Left colon (tissue), 2 donors: ENCODE data around the gene PRKCE. TPM values are rescaled to one million over a fixed set of nuclear protein-coding genes. Genes with fewer than 3 reads are reported as not detected.

ENCODE experiments used
- ATAC-seq: fragments of 200-7000 bp; cut with Tn5 transposase; one replicate; pipeline ENCODE4 v1.9.1; 2020; ENCODE audit warnings: mild to moderate bottlenecking, moderate library complexity
- DNase-seq, 2 donors: peaks; one replicate each; pipeline ENCODE4 v3.0.0-alpha.2; 2020
- intact Hi-C, 2 donors: fragments of 100-400 bp; cut with DNase I in 1 of 2; cut with micrococcal nuclease in 1 of 2; formaldehyde crosslinking; loops; one replicate each; pipeline versions ENCODE4 v1.11.2 to v1.14.0; 2022; cut with DNase I, micrococcal nuclease
- total RNA-seq, 2 donors: library from RNA; stranded (reverse); fragmentation: NEBNext Ultra II Directional; extraction: Animal tissue kit (Norgen Biotek cat#: 25700); gene quantifications; one replicate each; pipeline ENCODE4 v1.2.1, GENCODE V29; 2021
- donor health status: DM: no; HTN: no; CAD: no.
- donor health status: DM: yes; HTN: yes; CAD: no.

The PRKCE gene
- total RNA-seq, 2 donors from 2014 or later = 22.2 to 29.2 TPM

DNA sequence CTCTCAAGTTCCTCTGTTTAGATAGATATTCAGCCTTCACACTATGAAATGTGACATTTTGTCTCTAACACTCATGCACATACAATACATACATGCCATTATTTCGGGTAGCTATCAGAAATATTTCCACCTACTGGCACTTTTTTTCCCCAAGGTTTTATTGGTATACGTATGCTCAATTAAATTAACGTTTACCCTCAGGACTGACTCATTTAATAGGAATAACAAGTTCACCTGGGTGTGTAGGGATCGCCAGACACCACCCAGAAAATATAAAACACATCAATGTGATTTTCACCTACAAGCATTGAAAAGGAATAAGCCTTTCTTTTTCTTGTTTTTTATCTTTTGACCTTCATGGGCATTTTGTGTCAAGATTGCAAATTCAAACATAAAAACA is 507.2 kb downstream of the PRKCE start:
- DNase-seq = no peak
- intact Hi-C loops = no loop called here
- peak; percentile 74 for ATAC-seq

DNA sequence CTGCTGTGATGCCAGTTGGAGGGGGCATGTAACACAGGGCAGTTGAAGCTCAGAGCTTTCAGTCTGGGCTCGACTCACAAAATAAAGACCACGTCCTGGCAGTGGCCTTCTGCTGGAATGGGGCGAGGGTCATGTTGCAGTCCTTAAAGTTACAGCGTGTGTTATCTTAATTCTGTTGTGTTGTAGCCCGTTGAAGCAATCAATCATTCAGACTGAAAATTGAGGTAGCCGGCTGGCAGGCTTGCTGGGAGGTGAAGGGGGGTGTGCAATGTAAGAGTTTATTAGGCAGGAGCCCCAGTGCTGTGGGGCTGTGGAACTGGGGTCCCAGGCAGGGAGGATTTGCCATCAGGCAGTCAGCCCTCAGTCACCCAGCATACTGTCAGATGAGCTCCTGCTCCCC is 508.9 kb downstream of the PRKCE start:
- intact Hi-C loops = no loop called here
- no peak for ATAC-seq
- no peak for DNase-seq

DNA sequence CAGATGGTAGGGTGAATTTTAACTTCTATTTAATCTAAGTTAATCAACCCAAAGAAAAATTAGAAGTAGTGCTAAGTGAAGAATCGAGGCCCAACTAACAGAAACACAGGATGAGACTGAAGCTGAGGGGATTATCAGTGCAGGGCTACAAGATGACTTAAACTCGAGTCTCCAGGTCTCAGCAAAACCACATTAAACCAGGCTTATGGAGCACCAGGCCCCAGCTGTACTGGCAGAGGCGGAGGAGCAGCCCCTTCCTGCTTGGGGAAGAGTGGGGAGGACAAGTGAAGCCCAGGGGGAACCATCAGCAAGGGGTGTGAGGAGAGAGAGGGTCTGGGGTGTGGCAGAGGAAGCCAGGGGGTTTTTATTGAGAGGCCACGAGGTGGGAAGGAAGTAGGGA is 509.8 kb downstream of the PRKCE start:
- ATAC-seq = no peak
- DNase-seq = no peak
- intact Hi-C loops = no loop called here

DNA sequence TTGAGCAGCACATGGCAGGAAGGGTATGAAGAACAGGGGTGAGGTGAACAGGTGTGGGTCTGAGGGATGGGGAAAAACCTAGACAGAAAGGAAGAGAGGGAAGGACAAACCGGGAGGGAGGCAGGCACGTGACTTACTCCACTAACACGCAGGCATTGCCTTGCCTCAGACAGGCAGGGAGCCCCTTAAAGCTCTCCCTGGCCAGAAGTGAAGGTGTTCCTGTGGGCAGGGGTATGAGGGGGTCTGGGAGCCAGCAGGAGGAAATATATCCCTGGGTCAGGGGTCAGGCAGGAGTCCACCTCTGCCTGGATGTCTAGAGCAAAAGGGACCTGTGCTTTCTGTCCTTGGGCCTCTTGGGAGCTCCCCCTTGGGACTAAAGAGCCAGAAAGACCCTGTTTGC is 510.4 kb downstream of the PRKCE start:
- intact Hi-C loops = no loop called here
- DNase-seq (no peak), ATAC-seq (no peak)

DNA sequence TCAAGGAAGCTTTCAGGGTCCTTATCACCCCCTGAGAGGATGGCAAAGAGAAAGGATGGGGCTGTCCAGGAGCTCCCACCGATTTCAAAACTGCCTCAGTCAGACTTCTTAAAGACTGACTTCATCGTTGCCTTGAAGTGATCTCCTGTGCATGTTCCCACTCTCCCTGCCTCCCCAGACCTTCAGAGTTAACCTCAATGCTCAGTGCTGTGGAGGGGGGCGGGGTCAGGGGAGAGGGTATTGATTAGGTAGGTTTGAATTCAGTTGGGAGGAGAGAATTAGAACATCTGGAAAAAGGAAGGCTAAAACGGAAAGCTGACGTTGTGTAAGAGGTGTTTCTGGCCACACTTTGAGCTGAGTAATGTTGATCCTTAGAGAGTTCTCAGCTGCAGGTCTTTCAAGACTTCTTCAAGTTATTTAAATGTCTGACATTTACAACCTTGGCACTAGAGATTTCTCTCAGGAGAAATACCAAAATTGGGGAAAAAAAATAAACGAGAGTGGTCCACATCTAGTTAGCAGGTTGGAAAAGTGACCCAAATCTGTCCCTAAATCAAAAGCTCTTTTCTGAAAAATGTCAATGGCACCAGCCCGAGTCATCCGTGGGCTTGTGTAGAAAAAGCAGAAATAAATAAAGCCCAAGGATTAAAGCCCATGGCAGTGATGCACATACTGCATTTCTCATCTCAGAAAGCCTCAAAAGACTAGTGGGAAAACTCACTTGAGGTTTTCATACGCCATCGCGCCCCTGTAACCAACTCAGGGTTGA is 511.0 kb downstream of the PRKCE start:
- intact Hi-C loops = no loop called here
- DNase-seq (no peak), ATAC-seq (no peak)

DNA sequence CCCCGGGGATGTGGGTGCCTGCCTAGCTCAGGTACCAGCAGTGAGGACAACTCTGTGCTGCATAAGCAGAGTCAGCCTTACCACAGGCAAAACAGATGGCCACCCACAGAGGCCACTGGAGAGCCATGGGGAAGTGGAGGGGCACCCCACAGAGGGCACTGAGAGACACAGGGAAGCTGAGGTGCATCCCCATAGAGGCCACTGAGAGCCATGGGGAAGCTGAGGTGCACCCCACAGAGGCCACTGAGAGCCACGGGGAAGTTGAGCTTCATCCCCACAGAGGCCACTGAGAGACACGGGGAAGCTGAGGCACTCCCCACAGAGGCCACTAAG is 511.6 kb downstream of the PRKCE start:
- ATAC-seq (no peak), DNase-seq (no peak)
- intact Hi-C loops = no loop called here

DNA sequence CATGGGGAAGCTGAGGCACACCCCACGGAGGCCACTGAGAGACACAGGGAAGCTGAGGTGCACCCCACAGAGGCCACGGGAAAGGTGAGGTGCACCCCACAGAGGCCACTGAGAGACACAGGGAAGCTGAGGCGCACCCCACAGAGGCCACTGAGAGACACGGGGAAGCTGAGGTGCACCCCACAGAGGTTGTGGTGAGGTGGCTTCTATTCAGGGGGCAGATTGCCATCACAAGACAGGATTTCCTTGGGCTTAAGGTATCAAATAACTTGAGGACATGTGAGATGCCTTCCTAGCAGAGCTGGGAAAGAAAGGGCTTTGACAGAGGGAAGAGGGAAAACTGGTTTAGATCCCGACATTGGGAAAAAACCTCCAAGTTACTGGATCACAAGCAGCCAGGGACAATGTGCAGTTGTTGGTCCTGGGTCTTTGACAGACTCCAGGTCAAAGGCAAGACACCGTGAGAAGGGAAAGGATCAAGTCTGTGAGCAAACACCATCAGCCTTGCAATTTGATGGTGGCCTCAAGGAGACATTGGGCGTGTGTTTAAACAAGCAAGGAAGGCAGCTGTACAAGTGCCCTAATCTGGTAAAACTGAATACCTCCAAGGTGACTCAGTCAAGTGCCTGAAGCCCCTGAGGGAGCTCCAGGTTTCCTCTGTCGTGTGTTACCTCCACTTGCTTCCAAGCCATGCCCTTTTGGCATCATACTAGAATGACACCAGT is 512.5 kb downstream of the PRKCE start:
- intact Hi-C loops = no loop called here
- ATAC-seq = peak; percentile 88
- no peak for DNase-seq

DNA sequence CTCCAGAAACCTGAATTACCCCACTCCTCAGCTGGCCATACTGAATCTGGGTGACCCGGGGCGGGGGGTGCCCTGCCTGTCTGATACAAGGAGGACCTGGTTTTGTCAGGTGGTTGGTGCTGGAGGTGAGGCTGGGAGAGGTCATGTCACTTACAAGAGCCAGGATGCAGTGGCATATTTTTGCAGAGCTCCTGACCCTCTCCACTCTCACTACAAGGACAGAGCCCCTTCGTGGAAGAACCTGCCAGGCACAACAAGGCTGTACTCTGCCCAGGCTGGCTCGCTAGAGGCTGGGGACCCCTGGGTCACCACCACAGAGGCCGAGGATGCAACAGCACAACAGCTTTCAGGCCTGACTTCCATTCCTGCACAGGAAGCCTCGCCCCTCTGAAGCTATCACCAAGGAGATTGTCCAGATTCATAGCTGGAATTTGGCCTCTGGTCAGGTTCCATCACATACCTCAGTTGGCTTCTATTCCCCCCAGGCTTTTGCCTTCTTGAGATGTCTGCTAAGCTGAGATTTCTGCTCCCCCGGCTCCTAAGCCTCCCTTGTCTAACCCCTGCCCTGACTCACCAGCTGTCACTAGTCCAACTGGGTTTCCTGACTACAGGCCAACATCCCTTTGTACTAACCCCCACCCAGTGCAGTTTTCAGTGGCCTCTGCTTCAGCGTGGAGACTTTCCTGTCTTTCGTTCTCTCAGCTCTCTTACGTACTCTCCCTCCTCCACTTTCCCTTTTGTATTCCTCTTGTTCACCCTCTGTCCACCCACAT is 513.2 kb downstream of the PRKCE start:
- ATAC-seq = peak; percentile 59
- intact Hi-C loops = no loop called here
- peak; percentile 53 to 61 for DNase-seq

DNA sequence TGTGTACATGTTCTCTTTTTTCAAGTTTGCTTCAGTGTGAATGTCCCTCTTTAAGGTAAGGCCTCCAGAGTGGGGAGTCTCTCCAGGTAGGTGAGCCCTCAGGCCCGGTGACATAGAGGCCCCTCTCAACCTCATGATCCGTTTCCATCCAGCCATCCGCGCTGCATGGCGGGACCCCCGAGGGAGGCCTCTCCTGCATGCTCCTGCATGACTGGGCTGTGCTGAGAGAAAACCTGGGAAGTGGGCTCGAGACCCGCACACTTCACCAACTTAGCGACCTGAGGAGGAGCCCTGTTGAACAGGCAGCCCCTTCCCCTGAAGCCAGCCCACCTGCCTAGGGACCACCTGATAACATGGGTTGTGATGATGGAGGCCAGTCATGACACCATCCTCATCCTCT is 514.4 kb downstream of the PRKCE start:
- intact Hi-C loops = no loop called here
- no peak for DNase-seq
- no peak for ATAC-seq

DNA sequence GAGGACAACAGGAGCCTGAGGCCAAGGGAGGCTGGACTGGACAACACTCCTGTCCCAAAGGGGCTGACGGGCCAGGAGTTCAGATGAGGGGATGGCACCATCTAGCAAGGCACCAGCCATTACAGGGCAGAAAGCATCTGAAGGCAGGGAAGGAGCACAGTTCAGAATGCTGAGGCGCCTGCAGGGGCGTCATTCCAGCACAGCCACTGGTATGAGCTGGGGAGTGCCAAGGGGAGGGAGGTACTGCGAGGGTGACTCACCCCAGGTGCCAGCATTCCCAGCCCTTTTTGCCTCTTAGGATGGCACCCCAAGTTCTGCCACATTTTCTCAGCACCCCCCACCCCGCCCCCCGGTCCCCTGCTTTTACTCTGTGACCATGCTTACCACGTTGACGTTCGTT is 515.9 kb downstream of the PRKCE start:
- intact Hi-C loops = no loop called here
- DNase-seq (no peak), ATAC-seq (no peak)

DNA sequence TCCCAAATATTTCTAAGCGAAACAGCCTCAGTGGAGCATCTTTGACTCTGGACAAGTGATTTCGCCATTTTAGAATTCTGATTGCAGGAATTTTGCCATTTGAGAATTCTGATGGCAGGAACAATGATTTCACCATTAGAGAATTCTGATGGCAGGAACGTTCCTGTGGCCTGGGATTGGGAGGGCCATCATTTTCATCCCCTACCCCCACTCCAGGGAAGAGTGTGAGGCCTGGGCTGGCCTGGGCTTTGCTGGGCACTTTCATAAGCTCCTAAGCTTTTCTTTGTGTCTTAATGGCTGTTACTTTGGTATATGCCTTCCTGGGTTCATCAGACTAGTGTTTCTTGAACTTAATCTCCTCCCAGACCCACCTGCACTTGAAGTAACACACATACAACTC is 516.4 kb downstream of the PRKCE start:
- DNase-seq (no peak), ATAC-seq (no peak)
- intact Hi-C loops = no loop called here

DNA sequence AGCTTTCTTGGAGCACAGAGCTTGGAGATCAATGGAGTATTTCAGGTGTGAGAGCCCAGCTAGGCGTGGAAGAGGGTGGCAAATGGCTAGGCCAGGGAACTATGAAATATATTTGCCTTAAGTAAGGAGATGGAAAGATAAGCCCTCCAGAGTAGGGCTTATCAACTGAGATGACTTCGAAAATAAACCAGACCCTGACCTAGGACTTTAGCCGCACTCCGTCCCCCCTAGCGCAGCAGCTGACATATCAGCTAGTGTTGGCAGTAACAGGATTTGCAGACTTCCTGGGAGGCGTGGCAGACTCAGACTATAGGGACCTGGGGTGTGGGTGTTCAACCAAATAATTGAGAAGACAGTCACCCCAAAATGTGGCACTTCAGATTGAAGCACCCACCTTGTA is 518.0 kb downstream of the PRKCE start:
- DNase-seq (no peak), ATAC-seq (no peak)
- intact Hi-C loops = no loop called here

DNA sequence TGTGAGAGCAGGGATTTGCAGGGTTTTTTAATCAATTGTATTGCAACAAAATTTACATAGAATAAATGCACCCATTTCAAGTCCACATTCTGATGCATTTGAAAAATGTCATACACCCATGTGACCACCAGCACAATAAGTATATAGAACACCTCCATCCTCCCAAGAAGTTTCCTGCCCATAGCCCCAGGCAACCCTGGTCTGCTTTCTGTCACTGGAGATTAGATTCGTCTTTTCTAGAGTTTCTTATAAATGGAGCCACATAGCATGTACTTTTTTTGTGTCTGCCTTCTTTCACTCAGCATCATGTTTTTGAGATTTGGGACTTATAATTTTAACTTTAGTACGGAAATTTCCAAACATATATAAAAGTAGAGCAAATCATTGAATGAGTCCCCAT is 518.6 kb downstream of the PRKCE start:
- DNase-seq (no peak), ATAC-seq (no peak)
- intact Hi-C loops = no loop called here

DNA sequence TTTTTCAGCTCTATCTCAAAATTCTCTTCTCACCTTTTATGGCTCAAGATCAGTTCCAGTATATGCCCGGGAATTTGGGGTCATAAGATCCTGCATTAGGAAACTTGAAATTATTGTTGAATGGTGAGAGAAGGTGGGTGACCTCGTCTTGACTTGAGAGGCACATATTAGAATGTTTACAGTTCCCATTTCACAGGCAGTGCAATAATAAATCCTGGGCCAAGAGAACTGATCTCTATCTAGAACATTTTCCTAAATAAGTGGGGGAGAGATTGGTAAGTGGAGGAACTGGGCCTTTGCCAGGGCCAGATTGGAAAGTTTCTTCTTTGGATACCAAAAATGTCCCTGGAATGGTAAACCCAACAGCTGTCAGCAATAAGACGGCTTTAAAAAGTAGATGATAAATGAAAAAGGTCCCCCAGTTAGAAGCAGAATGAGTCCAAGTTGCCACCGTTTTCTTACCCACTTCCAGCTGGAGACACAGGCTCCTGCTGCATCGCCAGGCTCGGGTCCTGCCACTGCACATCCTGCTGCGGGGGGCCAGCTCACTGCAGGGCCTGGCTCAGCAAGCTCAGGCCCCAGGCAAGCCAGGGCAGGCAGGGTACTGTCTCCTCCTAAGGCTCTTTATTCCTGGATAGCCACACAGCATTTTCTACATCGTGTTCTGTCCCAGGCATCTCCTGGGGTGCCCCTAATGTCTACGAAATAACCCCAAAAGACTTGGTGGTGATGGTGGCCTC is 519.3 kb downstream of the PRKCE start:
- DNase-seq = no peak
- intact Hi-C loops = no loop called here
- ATAC-seq = no peak

DNA sequence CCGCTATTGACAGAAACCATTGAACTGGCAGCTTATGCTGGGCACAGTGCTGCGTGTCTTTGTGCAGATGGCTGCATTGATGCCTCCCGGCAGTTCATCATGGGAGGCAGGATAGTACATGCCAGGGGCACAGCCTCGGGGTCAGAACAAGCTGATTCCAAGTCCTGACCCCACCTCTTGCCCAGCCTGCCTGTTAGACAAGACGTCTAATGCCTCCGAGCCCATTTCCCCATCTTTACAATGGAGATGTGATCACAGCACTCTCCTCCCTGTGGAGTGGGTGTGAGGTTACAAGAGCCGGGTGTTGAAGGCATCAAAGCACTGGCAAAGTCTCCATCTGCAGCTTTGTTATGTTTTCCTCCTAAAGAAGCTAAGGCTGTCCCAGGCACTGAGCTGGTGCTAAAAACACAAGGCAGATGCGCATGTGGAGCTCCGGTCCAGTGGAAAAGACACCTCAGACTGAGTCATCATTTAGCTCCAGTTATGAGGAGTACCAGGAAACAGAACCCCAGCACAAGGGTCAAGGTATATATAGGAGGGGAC is 520.0 kb downstream of the PRKCE start:
- no peak for DNase-seq
- intact Hi-C loops = no loop called here
- peak; percentile 39 for ATAC-seq

DNA sequence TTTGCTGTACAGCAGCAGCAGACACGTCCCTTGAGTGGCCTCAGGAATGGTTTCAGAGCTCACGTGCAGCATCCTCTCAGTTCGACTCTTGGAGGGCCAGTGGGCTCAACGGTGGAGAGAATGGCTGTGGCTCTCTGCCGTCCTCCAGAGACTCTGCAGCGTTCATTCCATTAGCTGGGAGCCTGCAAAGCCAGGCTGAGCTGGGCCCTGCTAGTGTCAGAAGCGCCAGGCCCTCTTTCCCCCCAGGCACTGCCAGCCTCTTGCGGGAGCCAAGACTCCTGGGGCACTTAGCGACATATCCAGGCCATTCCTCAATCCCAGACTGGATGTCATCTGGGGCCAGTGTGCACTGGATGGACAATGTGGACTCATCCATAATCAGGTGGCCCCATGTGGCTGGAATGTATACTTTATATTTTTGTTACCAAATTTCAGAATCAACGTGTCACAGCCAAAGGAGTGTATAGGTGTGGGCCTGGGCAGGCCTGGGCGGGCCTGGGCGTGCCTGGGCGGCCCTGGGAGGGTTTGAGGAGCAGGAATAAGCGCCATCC is 520.6 kb downstream of the PRKCE start:
- DNase-seq (no peak), ATAC-seq (peak; percentile 51)
- intact Hi-C loops = no loop called here

DNA sequence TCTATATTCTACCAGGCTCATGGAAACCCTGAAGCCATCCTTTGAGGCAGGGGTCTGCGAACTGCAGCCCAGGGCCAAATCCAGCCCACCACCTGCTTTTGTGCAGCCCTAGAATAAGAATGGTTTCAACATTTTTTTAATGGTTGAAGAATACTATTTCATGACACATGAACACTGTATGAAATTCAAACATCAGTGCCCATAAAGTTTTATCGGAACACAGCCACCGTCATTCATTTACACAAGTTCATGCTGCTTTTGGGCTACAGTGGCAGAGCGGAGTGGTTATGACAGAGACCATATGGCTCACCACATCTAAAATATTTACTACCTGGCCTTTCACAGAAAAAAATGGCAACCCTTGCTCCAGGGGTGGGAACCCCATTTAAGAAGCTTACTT is 521.6 kb downstream of the PRKCE start:
- DNase-seq (no peak), ATAC-seq (no peak)
- intact Hi-C loops = no loop called here

DNA sequence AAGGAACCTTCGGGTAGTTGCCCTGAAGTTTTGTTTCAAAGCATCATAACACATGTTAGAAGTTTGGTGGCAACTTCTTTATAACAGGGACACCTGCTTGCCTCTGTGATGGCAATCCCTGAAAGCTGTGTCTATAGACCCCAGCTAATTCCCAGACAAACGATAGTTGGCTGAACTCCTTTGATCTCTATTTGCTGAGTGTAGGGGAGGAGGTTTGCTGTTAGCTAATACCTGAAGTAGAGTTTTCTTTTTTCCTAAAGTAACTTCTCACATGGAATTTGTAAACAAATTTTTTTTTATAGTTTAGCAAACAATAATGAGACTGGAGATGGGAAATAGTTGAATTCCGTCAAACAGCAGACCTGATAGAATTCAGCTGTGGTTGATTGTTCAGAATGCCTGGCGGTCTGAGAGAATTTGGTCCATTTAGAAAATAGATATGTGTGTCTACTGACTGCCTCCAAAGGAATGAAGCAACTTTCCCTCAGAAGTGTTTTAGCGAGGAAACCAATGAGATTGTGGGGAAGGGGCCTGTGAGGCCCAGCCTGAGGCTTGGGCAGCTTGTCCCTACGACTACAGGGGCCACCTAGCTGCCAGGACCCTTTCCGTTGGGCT is 522.3 kb downstream of the PRKCE start:
- intact Hi-C loops = no loop called here
- ATAC-seq (no peak), DNase-seq (no peak)
